Stimulated activated memory B cell treated with anti-CD40 and anti-IgM and Interleukin-4, amounts not matched to agents 10 μg/mL and 1 μg/mL and 100 μg/mL, for 72 hours (primary cell): ENCODE data around the gene WNT5A.

ENCODE experiments used
- ATAC-seq: fragments of 150-1000 bp; cut with Tn5 transposase; 2 replicates; pipeline ENCODE4 v1.10.0; 2021
- H3K27ac Mint-ChIP-seq: one replicate; pipeline ENCODE4 v1.8.0; 2022; ENCODE audit warnings: mild to moderate bottlenecking, mixed read lengths
- H3K27me3 Mint-ChIP-seq: one replicate; pipeline ENCODE4 v1.8.0; 2022; ENCODE audit warnings: mixed read lengths
- H3K36me3 Mint-ChIP-seq: one replicate; pipeline ENCODE4 v1.8.0; 2022; ENCODE audit warnings: mixed read lengths
- H3K4me1 Mint-ChIP-seq: one replicate; pipeline ENCODE4 v1.8.0; 2022; ENCODE audit warnings: mixed read lengths
- H3K4me3 Mint-ChIP-seq: one replicate; pipeline ENCODE4 v1.8.0; 2022; ENCODE audit warnings: mild to moderate bottlenecking, moderate library complexity, mixed read lengths
- H3K9me3 Mint-ChIP-seq: one replicate; pipeline ENCODE4 v1.8.0; 2022; ENCODE audit warnings: mixed read lengths

Gene WNT5A

GRCh38 chr3:55486857-55487380, at the start of gene WNT5A:
TSS of gene WNT5A (minus strand) at chr3:55487306. CDS start at chr3:55486985, 321 bp downstream.
- Mint-ChIP-seq H3K4me1 (peaks cover 44% of the 10 kb centered on the region), H3K27ac (no peak within 1 kb of the TSS), H3K4me3 (peak within 1 kb of the TSS; percentile 71), H3K9me3 (no peaks in the 10 kb centered on the region), H3K27me3 (peaks cover 88% of the 10 kb centered on the region), H3K36me3 (no peaks in the 10 kb centered on the region)
- no peak for ATAC-seq

GRCh38 chr3:55534876-55535275, 47.8 kb upstream of the WNT5A start:
- Mint-ChIP-seq H3K4me3 (no peak overlapping the region), H3K9me3 (peaks cover 2% of the 10 kb centered on the region), H3K27me3 (no peaks in the 10 kb centered on the region), H3K36me3 (no peaks in the 10 kb centered on the region), H3K27ac (no peak overlapping the region), H3K4me1 (no peaks in the 10 kb centered on the region)
- no peak for ATAC-seq

DNA sequence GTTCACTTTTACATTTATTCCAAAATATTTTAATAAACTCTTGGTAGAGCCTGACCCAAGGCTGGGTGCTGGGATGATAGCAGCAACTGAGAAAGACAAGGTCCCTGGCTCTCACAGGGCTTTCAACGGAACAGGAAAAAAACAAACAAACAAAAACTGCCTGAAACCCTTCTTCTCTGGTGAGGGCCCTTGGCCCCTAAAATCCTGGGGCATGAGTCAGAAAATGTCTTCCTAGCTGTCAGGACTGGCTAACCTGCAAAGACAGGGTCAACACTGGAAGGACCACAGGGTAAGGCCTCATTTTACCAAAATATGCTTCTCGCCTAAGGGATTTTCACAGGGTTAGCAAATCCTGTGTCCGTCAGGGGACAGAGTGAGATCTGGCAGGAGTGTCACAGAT, 45.7 kb upstream of the WNT5A start:
- no peak for ATAC-seq
- Mint-ChIP-seq H3K27ac (no peak overlapping the region), H3K27me3 (no peaks in the 10 kb centered on the region), H3K4me1 (no peaks in the 10 kb centered on the region), H3K36me3 (no peaks in the 10 kb centered on the region), H3K4me3 (no peak overlapping the region), H3K9me3 (peaks cover 2% of the 10 kb centered on the region)

GRCh38 chr3:55531321-55531720, 44.2 kb upstream of the WNT5A start:
- no peak for ATAC-seq
- Mint-ChIP-seq H3K27me3 (no peaks in the 10 kb centered on the region), H3K4me1 (no peaks in the 10 kb centered on the region), H3K27ac (no peak overlapping the region), H3K9me3 (peaks cover 2% of the 10 kb centered on the region), H3K36me3 (no peaks in the 10 kb centered on the region), H3K4me3 (no peak overlapping the region)

GRCh38 chr3:55527361-55527760, 40.3 kb upstream of the WNT5A start:
- Mint-ChIP-seq H3K36me3 (no peaks in the 10 kb centered on the region), H3K4me3 (no peak overlapping the region), H3K9me3 (peaks cover 2% of the 10 kb centered on the region), H3K4me1 (no peaks in the 10 kb centered on the region), H3K27ac (no peak overlapping the region), H3K27me3 (peaks cover 9% of the 10 kb centered on the region)
- no peak for ATAC-seq

GRCh38 chr3:55526332-55527030, 39.4 kb upstream of the WNT5A start:
- no peak overlapping the region for H3K4me3 Mint-ChIP-seq
- ATAC-seq = no peak
- H3K4me1 Mint-ChIP-seq = no peaks in the 10 kb centered on the region
- H3K27me3 Mint-ChIP-seq = peaks cover 9% of the 10 kb centered on the region
- H3K9me3 Mint-ChIP-seq = peaks cover 2% of the 10 kb centered on the region
- H3K36me3 Mint-ChIP-seq = no peaks in the 10 kb centered on the region
- no peak overlapping the region for H3K27ac Mint-ChIP-seq

DNA sequence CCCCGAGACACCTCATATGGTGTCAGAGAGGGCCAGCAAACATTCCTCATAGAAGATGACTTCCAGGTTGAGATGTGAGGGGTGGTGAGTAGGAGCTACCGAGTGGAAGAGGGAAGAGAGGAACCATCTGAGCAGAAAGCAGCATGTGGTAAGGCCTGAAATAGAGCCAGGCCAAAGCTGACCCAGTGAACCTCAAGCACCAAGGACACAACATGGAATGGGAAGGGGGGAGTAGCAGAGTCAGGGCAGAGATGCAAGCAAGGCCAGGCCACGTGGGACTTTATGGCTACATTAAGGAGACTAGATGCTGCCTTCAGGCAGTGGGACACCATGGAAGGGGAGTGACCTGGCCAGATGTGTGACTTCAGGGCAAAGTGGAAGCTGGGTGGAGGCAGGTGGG, 38.3 kb upstream of the WNT5A start:
- H3K4me1 Mint-ChIP-seq = no peaks in the 10 kb centered on the region
- H3K36me3 Mint-ChIP-seq = no peaks in the 10 kb centered on the region
- no peak overlapping the region for H3K27ac Mint-ChIP-seq
- no peaks in the 10 kb centered on the region for H3K9me3 Mint-ChIP-seq
- no peak for ATAC-seq
- no peak overlapping the region for H3K4me3 Mint-ChIP-seq
- peaks cover 9% of the 10 kb centered on the region for H3K27me3 Mint-ChIP-seq

GRCh38 chr3:55524565-55525244, 37.6 kb upstream of the WNT5A start:
- peaks cover 9% of the 10 kb centered on the region for H3K27me3 Mint-ChIP-seq
- H3K9me3 Mint-ChIP-seq = no peaks in the 10 kb centered on the region
- ATAC-seq = no peak
- no peak overlapping the region for H3K4me3 Mint-ChIP-seq
- no peak overlapping the region for H3K27ac Mint-ChIP-seq
- H3K36me3 Mint-ChIP-seq = no peaks in the 10 kb centered on the region
- H3K4me1 Mint-ChIP-seq = no peaks in the 10 kb centered on the region

- peaks cover 9% of the 10 kb centered on the region for H3K27me3 Mint-ChIP-seq
- no peaks in the 10 kb centered on the region for H3K36me3 Mint-ChIP-seq
- no peak overlapping the region for H3K27ac Mint-ChIP-seq
- no peak overlapping the region for H3K4me3 Mint-ChIP-seq
- H3K4me1 Mint-ChIP-seq = no peaks in the 10 kb centered on the region
- no peaks in the 10 kb centered on the region for H3K9me3 Mint-ChIP-seq
- ATAC-seq = no peak
Measured at GRCh38 chr3:55523471-55523870, 36.4 kb upstream of the WNT5A start.

- no peak overlapping the region for H3K27ac Mint-ChIP-seq
- peaks cover 9% of the 10 kb centered on the region for H3K27me3 Mint-ChIP-seq
- ATAC-seq = no peak
- no peaks in the 10 kb centered on the region for H3K4me1 Mint-ChIP-seq
- no peaks in the 10 kb centered on the region for H3K36me3 Mint-ChIP-seq
- H3K4me3 Mint-ChIP-seq = no peak overlapping the region
- no peaks in the 10 kb centered on the region for H3K9me3 Mint-ChIP-seq
Measured at GRCh38 chr3:55521738-55522421, 34.8 kb upstream of the WNT5A start.

DNA sequence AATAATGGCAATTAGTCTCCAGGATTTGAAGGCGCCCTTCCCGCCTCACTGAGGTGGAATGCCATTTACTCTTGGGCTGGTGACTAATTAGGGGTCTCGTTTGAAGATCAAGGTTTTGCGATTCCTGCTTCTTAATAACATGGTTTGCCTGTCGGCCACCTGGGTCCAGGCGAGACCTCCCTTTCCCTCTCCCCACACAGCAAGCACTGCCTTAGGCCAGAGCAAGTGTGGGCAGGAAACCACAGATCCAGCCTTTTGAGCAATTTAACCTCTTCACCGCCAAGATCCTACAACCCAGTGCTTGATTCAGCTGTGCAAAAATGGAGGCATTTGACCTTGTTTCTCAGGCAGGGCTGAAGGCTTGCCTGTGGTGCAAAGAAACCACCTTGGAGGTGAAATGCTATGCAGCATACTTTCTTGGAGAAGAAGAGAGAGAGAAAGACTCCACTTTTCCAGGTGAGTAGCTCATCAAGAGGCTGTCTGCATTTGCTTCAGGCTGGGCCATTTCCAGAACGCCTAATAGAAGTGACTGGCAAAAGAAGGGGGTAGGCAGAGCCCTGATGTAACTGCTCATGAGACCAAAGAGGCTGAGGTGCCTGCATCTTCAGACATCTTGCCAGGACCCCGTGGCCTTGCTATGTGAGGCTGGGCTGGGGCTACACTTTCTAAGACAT, 34.1 kb upstream of the WNT5A start:
- ATAC-seq = no peak
- no peak overlapping the region for H3K27ac Mint-ChIP-seq

DNA sequence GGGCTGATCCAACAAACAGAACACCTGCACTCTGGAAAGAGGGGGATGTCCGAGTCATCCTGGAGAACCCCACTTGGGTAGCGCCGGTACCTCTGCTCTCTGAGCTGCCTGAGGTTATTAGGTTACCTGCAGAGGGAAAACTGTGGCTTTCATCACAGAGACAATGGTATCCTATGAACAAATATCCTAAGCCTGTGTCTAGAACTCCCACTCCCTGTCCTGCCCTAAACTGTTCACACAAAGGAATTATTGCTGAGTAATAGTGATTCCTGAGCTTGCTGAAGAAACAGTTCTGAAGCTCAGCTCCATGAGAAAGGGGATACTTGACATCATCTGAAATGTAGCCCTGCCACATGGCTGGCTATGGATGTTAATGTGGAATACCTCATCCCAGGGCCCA, 31.9 kb upstream of the WNT5A start:
- no peaks in the 10 kb centered on the region for H3K36me3 Mint-ChIP-seq
- H3K4me1 Mint-ChIP-seq = no peaks in the 10 kb centered on the region
- H3K27me3 Mint-ChIP-seq = no peaks in the 10 kb centered on the region
- no peaks in the 10 kb centered on the region for H3K9me3 Mint-ChIP-seq
- no peak overlapping the region for H3K4me3 Mint-ChIP-seq
- ATAC-seq = no peak
- no peak overlapping the region for H3K27ac Mint-ChIP-seq

More for the DNA sequence above, 34.1 kb upstream of the WNT5A start:
- Mint-ChIP-seq H3K27me3 (peaks cover 9% of the 10 kb centered on the region), H3K36me3 (no peaks in the 10 kb centered on the region), H3K4me1 (no peaks in the 10 kb centered on the region), H3K9me3 (no peaks in the 10 kb centered on the region), H3K4me3 (no peak overlapping the region)

DNA sequence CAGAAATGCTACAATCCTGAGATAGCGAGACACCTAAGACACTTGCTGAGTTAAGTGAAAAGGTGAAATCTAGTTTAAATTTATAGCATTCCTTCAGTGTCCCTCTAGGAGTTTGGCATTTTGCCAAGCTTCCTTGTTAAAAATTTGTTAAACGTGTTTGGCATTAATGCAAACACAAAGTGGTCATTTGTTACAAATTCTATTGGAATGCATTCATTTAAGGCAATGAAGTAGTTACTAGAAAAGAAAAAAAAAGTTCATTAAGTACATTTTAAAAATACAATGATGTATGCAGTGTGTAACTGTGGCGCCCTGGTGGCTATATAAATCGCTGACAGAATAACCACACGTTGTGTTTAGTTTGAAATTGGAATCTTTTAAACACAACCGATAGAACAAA, 31.3 kb upstream of the WNT5A start:
- Mint-ChIP-seq H3K9me3 (no peaks in the 10 kb centered on the region), H3K4me1 (no peaks in the 10 kb centered on the region), H3K27me3 (no peaks in the 10 kb centered on the region), H3K36me3 (no peaks in the 10 kb centered on the region), H3K4me3 (no peak overlapping the region), H3K27ac (no peak overlapping the region)
- ATAC-seq = no peak

GRCh38 chr3:55516392-55517030, 29.4 kb upstream of the WNT5A start:
- Mint-ChIP-seq H3K27ac (no peak overlapping the region), H3K4me3 (no peak overlapping the region), H3K27me3 (no peaks in the 10 kb centered on the region)

More at GRCh38 chr3:55516392-55517030, 29.4 kb upstream of the WNT5A start:
- ATAC-seq = no peak
- Mint-ChIP-seq H3K9me3 (no peaks in the 10 kb centered on the region), H3K36me3 (no peaks in the 10 kb centered on the region), H3K4me1 (no peaks in the 10 kb centered on the region)
